Heart left ventricle (tissue), 16 donors: Measurements from ENCODE around the gene PTPN1. TPM values are rescaled to one million over a fixed set of nuclear protein-coding genes. Genes with fewer than 3 reads are reported as not detected.

ENCODE experiments used
- ATAC-seq, 4 donors: fragments of 200-7000 bp; cut with Tn5 transposase; one replicate each; pipeline ENCODE4 v1.9.1; 2020 to 2022; ENCODE audit warnings: moderate library complexity in 4 of 4, mild to moderate bottlenecking in 3 of 4, moderate number of reproducible peaks in 1 of 4
- DNase-seq, 5 donors: peaks; one replicate each; pipeline ENCODE4 v3.0.0-alpha.2; 2020
- H3K27ac ChIP-seq, 12 donors: fragments of 200-600 bp; sonication (generic) in 4 of 12; one replicate each; pipeline versions ENCODE4 v1.5.0 to v1.8.0; 2016 to 2022; ENCODE audit warnings: mild to moderate bottlenecking in 2 of 12
- H3K27me3 ChIP-seq, 9 donors: fragments of 200-600 bp; sonication (generic) in 2 of 9; one replicate each; pipeline versions ENCODE4 v1.5.1 to v1.8.0; 2016 to 2022; ENCODE audit warnings: mild to moderate bottlenecking in 3 of 9
- H3K36me3 ChIP-seq, 9 donors: fragments of 200-600 bp; sonication (generic) in 2 of 9; one replicate each; pipeline versions ENCODE4 v1.5.0 to v1.8.0; 2018 to 2022; ENCODE audit warnings: mild to moderate bottlenecking in 2 of 9
- H3K4me1 ChIP-seq, 12 donors: fragments of 200-600 bp; sonication (generic) in 4 of 12; one replicate each; pipeline versions ENCODE4 v1.5.0 to v1.8.0; 2016 to 2022; ENCODE audit warnings: mild to moderate bottlenecking in 3 of 12
- H3K4me3 ChIP-seq, 12 donors: fragments of 200-600 bp; sonication (generic) in 4 of 12; one replicate each; pipeline versions ENCODE4 v1.5.0 to v1.8.0; 2017 to 2022; ENCODE audit warnings: mild to moderate bottlenecking in 9 of 12, moderate library complexity in 4 of 12
- H3K9me3 ChIP-seq, 12 donors: fragments of 200-600 bp; sonication (generic) in 4 of 12; one replicate each; pipeline versions ENCODE4 v1.5.0 to v1.8.0; 2016 to 2022; ENCODE audit warnings: mild to moderate bottlenecking in 1 of 12
- CTCF ChIP-seq, 12 donors: fragments of 200-600 bp; sonication (generic) in 4 of 12; IDR thresholded peaks; one replicate each; pipeline versions ENCODE4 v1.5.0 to v1.8.0; 2018 to 2022; ENCODE audit warnings: antibody characterized with exemption in 12 of 12, mild to moderate bottlenecking in 5 of 12
- POLR2A ChIP-seq, 2 donors: fragments of 450-650 bp; IDR thresholded peaks; one replicate each; pipeline ENCODE4 v1.6.1; 2017; ENCODE audit warnings: antibody characterized with exemption in 2 of 2, mild to moderate bottlenecking in 2 of 2, moderate library complexity in 2 of 2
- WGBS, 4 donors: extraction: QIAGEN DNeasy Blood & Tissue Kit in 2 of 4; methylation state at CpG; one replicate each; pipeline versions ENCODE4 v1.1.5 to v1.1.7; 2013 to 2018; 5-methylcytosine and 5-hydroxymethylcytosine counted together
- intact Hi-C, 10 donors: fragments of 100-400 bp; cut with DNase I; formaldehyde crosslinking; loops; one replicate each; pipeline versions ENCODE4 v1.11.1 to v1.14.2; 2022
- polyA plus RNA-seq, 2 donors: library from polyadenylated mRNA; stranded (reverse); fragments of 200-250 nt; gene quantifications; one replicate each; pipeline ENCODE4 v1.2.3, GENCODE V29; 2013
- total RNA-seq, 9 donors: library from RNA; depleted of rRNA in 2 of 9; stranded (reverse); fragments of >200 nt in 2 of 9; fragmentation: NEBNext Ultra II Directional in 3 of 9; extraction: Animal tissue kit (Norgen Biotek cat#: 25700) in 3 of 9; gene quantifications; one replicate each; pipeline versions ENCODE4 v1.1.0 to v1.2.4, GENCODE V29; 2016 to 2023
- donor health status: ischemic (EF 13 %, LVEDD 7.1; RV severe dilation, severe dysfunction).
- donor health status: healthy with polysubstance abuse.
- donor health status: DM: no; HTN: yes; CAD: no.
- donor health status: DM: no; HTN: no; CAD: no.
- donor health status: ischemic (EF 25% LVEDD 6.9; RV normal size, moderate dysfunction).
- donor health status: ischemic (EF 25% LVEDD 5.7; RV mildly dilated, moderate dysfunction).
- donor health status: healthy.
- donor health status: DM: yes; HTN: yes; CAD: no.
- donor health status: ischemic (EF 35%, LVEDD 5.7; RV mildly dilated, moderate dysfunction).
- donor health status: nonischemic (EF 11% LVEDD 7.7; RV severe dilation, severe dysfunction).
- donor health status: DM: yes; HTN: yes; CAD: no.
- donor health status: PGD.
- donor health status: ischemic (EF 29% LVEDD 5.4; RV normal size, mild dysfunction).
- donor health status: nonischemic (EF 23%, LVEDD 6.1; RV moderate dilation, normal function).

The PTPN1 gene
- total and polyA plus RNA-seq, 11 donors: 18.5 to 93.8 (median 32.0) TPM

GRCh38 chr20:50575865-50576720, 65.9 kb downstream of the PTPN1 start:
- peak; percentile 53 to 79 (median 70) for TF ChIP-seq CTCF (IDR thresholded peaks at IDR 0.05)
- TF ChIP-seq POLR2A (IDR thresholded peaks at IDR 0.05): no peak
- Histone ChIP-seq H3K4me3 (no peak overlapping the region), H3K36me3 (peaks cover 0 to 86% (median 58%) of the 10 kb centered on the region in 9 donors), H3K9me3 (no peaks in the 10 kb centered on the region), H3K27ac (peak overlapping the region in 9 of 12 donors; percentile 13 to 84 (median 56)), H3K27me3 (no peaks in the 10 kb centered on the region), H3K4me1 (peaks cover 0 to 71% (median 36%) of the 10 kb centered on the region in 12 donors)
- intact Hi-C loops: loop anchor here (2.0 to 10.0 kb wide), 14 partner anchors 64 to 389 kb away; partner anchors contain the start of gene PTPN1 (in 5 of the 10)
- 56 to 63% (median 59%) methylated on average over 12 of the region's 12 CpGs for WGBS, 4 donors
- ATAC-seq (peak; percentile 64 to 72 (median 66)), DNase-seq (peak; percentile 62 to 83 (median 72))

- 69 to 76% (median 70%) methylated on average over 16 to 17 of the region's 17 CpGs for WGBS, 4 donors
- Histone ChIP-seq H3K27me3 (no peaks in the 10 kb centered on the region), H3K9me3 (no peaks in the 10 kb centered on the region), H3K4me3 (no peak overlapping the region), H3K4me1 (peaks cover 0 to 58% (median 27%) of the 10 kb centered on the region in 12 donors), H3K27ac (peak overlapping the region in 10 of 12 donors; percentile 44 to 84 (median 68)), H3K36me3 (peaks cover 0 to 95% (median 71%) of the 10 kb centered on the region in 9 donors)
- intact Hi-C loops: loop anchor here (1.0 to 10.0 kb wide), 16 partner anchors 65 to 391 kb away; partner anchors contain the start of gene PTPN1 (in 5 of the 10)
- ATAC-seq (peak; percentile 67 to 84 (median 75)), DNase-seq (peak; percentile 72 to 88 (median 83))
- TF ChIP-seq POLR2A (IDR thresholded peaks at IDR 0.05): no peak
- TF ChIP-seq CTCF (IDR thresholded peaks at IDR 0.05): no peak
Observed at GRCh38 chr20:50577175-50578018, 67.2 kb downstream of the PTPN1 start.

- TF ChIP-seq POLR2A (IDR thresholded peaks at IDR 0.05) (no peak), CTCF (IDR thresholded peaks at IDR 0.05) (no peak)
- WGBS, 4 donors: 88 to 89% (median 89%) methylated on average over 14 of the region's 14 CpGs
- peaks cover 0 to 50% (median 20%) of the 10 kb centered on the region in 12 donors for H3K4me1 ChIP-seq
Observed at GRCh38 chr20:50578061-50578777, 68.0 kb downstream of the PTPN1 start.

More at GRCh38 chr20:50578061-50578777, 68.0 kb downstream of the PTPN1 start:
- DNase-seq (no peak), ATAC-seq (no peak)
- Histone ChIP-seq H3K27ac (peak overlapping the region in 6 of 12 donors; percentile 61 to 84 (median 69)), H3K4me3 (no peak overlapping the region), H3K27me3 (no peaks in the 10 kb centered on the region), H3K9me3 (no peaks in the 10 kb centered on the region), H3K36me3 (peaks cover 0 to 100% (median 79%) of the 10 kb centered on the region in 9 donors)
- intact Hi-C loops: loop anchor here in 9 of 10 donors (2.0 to 10.0 kb wide), 11 partner anchors 66 to 391 kb away; partner anchors contain the start of gene PTPN1 (in 4 of the 9)
